Measurements from ENCODE around the gene PALD1.
"Not testable (repeated sequence)": the region's sequence is repeated elsewhere in the genome, so short reads cannot be mapped to it uniquely, and the experiment has no call there.

The PALD1 gene

DNA sequence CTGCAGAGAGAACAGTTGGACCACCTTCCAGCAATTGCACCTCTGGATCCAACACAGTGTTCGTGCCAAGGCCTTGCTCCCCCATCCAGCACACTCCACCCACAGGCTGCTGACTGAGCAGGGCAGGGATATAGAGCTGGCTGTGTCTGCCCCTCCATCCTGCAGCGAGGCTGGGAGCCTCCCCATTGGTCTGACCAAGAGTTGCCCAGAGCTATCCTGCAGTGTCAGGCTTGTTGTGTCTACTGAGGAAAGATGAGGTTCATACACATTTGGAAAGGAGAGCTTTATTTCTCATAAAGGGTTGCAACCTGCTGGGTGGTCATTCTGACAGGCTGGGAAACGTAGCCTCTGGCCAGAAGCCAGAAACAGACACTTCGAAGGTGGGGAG lies 96.9 kb downstream of the PALD1 start:
- no peak for DNase-seq (ENCODE audit: low read depth)

DNA sequence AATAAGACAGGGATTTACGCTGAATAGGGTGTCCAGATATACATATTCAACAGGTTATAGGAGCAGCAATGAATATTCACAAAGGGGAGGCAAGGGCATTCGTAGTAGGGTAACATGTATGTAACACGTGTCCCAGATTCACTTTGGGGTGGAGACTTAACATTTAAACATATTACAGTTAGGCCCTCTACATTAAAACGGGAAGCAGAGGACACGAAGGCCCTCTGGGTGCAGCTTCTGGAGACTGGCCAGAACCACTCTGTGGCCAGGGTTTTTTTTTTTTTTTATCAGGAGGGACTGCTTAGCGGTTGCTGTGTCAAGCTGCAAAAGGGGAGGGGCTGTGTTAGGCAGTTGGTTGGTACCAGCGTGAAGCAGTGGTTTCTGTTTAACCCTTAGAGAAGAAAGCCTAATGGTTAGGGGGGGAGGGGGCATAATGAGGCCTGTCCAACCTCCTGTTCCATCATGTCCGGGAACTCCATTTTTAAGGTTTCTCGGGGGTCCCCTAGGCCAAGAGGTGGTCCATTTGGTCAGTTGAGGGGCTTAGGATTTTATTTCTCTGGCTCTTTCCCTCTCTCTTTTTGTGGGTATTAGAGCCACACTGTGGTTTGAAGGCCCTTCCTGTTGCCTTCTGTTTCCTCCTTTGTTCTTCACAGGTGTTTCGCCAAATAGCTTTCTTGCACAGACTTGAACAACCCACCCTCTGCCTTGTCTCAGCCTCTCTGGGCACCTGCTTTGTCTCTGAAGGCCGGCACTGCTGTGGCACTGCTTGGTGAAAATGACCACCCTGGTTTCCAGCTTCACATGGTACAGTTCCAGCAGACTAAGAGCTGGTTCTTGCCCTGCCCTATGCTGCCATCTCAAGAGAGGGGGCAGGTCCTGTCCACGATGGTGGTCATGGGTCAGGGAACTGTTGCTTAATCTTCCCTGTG lies 97.6 kb downstream of the PALD1 start:
- no peak for DNase-seq (ENCODE audit: low read depth)

DNA sequence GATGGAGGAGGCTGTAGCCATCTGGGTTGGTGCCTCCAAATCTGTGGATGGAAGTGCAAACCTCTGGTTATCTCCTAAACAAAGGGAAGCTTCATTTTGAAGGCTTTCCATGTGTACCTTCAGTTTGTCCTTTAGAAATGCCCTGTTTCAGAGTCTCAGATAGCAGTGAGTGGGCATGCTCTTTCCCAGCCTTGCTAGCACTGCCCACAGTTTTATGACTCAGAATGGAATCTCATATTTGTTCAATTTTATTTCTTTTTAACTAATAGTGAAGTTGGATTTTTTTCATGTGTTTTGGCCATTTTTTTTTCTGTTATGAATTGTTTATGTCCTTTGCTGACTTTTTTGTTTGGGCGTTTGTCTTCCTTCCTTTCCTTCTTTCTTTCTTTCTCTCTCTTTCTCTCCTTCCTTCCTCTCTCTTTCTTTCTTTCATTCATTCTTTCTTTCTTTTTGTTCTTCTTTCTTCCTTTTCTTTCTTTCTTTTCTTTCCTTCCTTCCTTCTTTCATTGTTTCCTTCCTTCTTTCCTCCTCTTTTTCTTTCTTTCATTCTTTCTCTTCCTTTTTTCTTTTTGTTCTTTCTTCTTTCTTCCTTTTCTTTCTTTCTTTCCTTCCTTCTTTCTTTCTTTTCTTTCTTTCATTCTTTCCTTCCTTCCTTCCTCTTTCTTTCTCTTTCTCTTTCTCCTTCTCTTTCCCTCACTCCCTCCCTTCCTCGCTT lies 98.4 kb downstream of the PALD1 start:
- DNase-seq (ENCODE audit: low read depth): no peak

DNA sequence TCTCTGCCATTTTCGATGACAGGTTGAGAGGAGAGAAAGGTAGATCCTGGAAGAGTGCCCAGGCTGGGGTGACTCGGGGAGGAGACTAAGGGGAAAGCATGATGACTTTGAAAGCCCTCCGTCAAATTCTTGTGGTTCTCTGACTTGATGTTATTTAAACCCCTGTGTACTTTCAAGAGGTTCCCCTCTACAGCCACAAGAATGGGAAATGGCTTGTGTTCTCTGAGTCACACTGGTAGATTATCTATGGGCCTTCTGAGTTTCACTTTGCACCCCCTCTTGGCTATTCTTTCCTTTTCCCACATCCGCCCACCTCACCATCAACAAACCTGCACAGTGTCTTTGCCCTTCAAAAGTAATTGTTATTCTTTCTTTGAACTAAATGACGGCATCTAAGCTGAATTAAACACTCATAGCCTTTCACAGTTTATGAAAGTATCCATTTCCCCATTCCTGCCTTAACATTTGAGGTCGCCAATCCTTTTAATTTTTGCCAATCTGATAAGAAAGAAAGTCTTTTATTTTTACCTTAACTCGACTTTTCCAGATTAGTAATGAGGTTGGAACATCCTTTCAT lies 99.9 kb downstream of the PALD1 start:
- DNase-seq (ENCODE audit: low read depth): peak; percentile 41

DNA sequence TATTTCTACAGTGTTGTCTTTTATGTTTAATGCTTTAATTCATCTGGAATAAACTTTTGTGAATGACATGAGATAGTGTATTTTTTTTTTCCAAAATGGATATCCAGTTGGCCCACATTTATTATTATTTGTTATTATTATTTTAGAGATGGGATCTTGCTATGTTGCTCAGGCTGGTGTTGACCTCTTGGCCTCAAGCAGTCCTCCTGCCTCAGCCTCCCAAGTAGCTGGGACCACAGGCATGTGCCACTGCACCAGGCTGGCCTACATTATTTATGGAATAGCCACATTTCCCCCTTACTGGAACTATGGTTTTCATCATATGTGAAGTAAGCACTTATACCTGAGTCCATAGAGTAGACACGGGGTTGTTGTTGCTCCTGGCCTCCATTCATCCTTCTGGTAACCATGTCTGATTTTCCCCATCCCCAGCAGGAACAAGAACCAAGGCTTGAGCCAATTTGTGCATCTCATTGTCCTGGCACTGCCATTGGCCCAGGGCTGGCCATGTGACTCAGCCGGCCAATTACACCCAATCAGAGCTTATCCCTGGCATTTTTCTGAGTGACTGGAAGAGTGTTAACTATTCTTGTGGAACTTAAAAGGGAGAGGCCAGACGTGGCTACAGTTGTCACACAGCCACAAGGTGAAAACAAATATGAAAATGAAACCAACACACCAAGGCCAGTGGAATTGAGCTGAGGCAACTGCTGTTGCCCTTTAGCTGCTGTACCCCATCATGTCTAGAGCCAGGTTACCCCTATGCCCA lies 100.9 kb downstream of the PALD1 start:
- no peak for DNase-seq (ENCODE audit: low read depth)

DNA sequence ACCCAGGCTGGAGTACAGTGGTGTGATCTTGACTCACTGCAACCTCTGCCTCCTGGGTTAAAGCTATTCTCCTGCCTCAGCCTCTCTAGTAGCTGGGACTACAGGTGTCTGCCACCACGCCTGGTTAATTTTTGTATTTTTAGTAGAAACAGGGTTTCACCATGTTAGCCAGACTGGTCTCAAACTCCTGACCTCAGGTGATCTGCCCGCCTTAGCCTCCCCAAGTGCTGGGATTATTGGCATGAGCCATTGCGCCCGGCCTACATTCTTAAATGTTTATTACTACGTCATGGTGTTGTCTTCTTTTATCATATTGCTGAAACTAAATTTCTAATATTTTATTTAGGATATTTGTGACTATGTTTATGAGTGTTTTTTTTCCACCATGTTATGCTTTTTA lies 102.6 kb downstream of the PALD1 start:
- DNase-seq (ENCODE audit: low read depth): not testable (repeated sequence)

DNA sequence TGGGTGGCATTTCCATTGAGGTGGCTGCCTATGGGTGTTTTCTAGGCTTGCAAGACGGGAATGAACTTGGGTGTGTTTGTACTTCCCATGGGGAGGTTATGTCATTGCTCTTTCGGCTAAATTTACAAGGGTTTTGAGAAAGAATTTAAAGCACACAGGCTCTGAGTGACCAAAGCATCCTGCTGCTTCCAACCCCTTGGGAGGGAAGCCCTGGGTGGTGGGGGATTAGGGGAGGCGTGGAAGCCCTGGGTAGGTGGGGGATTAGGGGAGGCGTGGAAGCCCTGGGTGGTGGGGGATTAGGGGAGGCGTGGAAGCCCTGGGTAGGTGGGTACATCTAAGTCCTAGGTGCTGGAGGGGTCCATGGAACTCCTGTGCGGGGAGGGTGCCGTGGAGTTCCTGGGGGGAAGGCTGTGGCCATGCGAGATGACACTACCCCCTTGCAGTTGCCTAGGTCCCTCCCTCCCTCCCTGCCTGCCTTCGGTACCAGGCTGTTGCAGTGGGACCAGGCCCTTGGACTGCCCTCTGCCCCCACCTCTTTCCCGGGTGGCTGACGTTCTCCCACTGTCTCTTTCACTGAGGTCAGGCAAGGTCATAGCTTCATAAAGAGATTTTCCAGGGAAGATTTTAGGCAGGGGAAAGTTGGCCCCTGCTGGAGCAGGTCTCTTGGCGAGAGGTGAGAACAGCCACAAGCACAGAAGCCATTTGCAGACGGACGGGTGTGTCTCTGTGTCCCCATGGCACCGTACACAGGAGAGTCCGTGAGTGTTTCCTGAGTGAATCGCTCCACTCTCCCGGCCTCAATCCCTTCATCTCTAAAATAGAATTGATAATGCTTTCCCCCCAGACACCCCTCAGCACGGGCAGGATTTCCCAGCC lies 104.5 kb downstream of the PALD1 start:
- DNase-seq (ENCODE audit: low read depth): no peak

DNA sequence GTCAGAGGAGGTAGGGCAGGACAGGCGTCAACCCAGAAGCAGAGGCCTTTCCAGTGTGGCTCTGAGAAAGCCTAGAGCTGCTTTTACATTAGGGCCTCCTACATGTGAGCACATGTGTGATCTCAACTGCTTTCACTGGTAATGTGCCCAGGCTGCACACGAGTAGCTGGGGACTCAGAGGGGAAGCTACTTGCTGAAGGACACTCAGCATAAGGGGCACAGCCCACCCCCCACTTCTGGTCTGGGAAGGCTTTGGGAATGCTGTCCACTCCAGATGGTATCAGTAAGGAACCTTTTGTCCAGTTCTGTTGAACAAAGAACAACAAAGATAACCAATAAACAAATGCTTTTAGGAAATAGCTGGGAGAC lies 105.1 kb downstream of the PALD1 start:
- DNase-seq (ENCODE audit: low read depth): no peak

DNA sequence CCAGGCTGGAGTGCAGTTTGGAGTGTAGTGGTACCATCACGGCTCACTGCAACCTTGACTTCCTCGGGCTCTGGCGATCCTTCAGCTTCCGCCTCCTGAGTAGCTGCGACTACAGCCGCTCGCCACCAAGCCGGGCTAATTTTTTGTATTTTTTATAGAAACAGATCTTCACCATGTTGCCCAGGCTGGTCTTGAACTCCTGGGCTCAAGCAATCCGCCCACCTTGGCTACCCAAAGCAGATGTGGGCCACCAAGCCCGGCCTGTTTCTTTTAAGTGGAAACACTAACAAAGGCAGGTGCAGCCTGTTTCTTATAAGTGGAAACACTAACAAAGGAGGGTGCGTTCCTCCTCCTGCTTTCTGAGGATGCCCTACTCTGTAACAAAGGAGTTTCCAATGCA lies 105.8 kb downstream of the PALD1 start:
- DNase-seq (ENCODE audit: low read depth): no peak

DNA sequence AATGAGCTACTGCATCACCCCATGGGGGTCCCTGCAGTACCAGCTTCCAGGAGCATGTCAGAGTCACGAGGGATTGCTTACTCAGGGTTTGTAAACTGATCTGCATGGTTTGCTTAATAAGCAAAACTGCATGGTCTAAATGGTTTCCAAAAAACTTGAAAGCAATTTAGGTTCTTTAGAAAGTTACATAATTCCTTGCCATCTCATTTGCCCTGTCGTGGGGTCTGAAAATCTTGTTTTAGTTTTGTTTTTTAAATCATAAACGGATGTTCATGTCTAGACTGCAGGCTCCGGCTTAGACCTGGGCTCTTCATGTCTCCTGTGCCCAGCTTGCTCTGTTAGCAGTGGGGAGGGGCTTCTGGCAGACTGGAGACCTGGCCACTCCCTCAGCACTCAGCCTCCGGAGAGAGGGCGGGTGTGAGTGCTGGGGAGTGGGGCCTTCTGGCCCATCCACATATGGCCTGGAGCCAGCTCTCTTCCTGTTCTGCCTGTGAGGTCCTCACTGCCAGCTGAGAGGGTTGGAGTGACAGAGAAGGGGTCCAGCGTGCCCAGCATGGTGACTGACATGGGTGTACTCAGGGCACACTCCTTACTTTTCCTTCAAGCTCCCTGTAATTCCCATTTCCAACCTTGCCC lies 106.5 kb downstream of the PALD1 start:
- no peak for DNase-seq (ENCODE audit: low read depth)

DNA sequence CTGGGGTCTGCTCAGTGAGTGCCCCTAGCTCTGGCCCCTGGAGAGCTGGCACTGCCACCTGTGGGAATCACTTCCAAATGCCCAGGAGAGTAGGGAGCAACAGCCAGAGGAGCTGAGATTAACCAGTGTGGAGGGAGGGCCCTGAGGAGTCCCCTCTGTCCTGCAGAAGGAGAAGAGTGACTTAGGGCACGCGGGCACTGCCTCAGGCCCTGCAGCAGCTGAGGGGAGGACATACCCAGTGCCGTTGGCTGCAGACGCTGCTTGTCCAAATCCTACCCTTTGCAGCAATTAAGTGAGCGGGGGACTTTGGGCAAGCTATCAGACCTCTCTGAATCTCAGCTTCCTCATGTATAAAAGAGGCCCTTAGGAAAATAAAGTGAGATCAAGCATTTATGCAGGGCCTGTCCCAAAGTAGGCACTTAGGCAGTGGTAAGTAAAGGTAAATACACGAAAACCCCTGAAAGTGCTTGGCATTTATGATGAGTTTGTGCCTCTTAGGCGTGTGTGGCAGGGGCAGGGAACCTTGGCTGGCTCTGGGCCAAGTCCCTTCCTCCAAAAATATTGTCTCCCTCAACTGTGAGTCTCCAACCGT lies 107.1 kb downstream of the PALD1 start:
- no peak for DNase-seq (ENCODE audit: low read depth)

DNA sequence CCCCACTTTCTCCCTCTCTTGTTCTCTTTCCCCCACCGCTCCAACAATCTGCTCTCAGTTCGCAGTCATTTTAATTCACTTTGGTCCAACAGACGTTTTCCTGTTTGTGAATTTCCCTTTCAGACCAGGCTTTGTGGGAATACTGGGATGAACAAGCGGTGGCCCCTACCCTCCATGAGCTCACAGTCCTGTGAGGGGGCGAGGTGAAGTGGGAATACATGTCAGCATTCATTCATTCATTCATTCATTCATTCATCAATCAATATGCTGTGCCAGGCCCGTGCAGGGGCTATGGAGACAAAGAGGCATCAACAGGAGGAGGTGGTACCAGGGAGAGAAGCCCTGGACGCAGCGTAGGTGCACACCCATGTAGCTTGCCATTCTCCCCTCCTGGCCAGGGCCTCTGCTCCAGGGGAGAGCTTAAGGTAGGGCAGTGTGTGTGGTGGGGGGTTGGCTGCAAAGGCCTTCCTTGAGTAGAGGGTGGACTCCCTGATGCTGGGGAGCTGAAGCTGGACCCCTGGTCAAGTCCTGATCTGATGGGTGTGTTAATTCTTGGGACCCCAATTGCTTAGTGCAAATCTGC lies 107.9 kb downstream of the PALD1 start:
- no peak for DNase-seq (ENCODE audit: low read depth)

DNA sequence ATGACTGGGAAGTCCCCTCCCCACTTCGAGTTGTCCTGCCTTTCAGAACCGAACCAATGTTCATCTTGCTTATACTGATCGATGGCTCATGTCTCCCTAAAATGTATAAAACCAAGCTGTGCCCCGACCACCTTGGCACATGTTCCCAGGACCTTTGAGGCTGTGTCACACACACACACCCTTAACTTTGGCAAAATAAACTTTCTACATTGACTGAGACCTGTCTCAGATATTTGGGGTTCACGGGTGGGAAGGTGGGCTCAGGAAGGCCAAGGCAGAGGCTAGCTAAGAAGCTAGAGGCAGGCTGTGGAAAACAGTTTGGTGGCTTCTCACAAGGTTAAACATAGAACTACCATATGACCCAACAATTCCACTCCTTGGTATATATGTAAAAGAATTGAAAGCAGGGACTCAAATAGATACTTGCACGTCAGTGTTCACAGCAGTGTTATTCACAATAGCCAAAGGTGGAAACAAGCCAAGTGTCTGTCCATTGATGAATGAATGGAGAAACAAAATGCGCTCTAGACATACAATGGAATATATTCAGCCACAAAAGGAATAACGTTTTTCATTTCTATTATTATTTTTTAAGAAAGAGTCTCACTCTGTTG lies 108.6 kb downstream of the PALD1 start:
- DNase-seq (ENCODE audit: low read depth): no peak

DNA sequence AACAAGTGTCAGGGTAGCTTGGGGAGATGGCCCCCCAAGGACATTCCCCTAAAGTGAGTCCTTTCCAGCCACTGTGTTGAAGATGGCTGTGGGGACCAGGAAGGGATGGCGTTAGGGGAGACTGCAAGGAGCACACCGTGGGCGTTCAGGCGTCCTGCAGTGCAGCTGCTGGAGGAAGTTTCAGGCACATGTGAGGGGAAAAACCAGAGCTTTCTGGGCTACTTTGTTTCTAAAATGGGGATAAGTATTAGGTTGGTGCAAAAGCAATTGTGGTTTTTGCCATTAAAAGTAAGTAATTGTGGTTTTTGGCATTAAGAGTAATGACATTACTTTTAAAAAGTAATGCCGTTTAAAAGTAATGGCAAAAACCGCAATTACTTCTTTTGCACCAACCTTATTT lies 109.7 kb downstream of the PALD1 start:
- no peak for DNase-seq (ENCODE audit: low read depth)

DNA sequence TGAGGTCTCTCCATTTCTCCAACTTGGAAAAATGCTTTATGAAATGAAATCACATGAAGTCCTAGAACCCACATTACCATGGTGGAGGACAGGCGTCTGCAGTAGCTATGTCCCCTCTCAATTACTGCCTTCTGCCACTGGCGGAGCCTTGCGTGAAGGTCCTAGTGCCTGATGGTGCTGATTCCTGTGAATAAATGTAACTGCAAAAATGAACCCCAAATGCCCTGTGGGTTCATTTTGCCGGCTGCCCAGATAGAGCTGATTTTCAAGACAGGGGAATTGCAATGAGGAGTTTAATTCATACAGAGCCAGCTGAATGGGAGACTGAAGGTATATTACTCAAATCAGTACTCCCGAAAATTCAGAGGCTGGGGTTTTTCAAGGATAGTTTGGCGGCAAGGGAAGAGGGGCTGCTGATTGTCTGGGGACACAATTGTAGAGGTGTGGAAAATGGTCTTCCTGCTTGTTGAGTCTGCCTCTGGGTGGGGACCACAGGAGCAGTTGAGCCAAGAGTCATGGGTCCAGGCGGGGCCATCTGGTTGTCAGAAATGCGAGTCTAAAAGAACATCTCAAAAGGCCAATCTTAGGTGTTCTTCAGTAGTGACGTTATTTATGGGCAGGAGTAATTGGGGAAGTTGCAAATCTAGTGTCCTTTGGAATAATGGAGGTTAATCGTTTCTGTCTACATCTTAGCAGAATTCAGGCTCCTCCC lies 110.4 kb downstream of the PALD1 start:
- no peak for DNase-seq (ENCODE audit: low read depth)

DNA sequence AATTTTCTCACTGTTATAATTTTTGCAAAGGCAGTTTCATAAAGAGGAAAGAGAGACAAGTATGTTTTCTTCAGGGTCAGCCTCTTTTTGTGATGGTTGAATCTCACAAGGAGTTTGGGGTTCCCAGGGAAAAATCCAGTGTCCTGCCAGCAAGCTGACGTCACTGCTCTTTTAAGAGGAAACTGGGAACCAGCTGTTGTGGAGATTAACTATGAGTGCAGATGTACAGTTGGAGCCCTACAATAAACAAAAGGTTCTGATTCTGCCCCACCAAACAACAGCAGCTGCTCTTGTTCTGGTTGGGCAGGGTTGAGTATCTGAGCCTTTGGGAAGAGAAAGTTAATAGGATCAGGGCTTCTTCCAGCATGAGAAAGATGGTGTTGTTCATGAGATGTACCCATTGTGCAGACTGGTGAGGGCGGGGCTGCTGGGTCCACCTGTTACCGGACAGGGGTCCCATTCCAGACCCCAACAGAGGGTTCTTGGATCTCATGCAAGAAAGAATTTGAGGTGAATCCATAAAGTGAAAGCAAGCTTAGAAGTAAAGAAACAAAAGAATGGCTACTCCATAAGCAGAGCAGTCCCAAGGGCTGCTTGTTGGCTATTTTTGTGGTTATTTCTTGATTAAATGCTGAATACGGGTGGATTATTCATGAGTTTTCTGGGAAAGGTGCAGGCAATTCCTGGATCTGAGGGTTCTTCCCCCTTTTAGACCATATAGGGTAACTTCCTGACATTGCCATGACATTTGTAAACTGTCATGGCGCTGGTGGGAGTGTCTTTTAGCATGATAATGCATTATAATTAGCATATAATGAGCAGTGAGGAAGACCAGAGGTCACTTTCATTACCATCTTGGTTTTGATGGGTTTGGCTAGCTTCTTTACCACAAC lies 111.4 kb downstream of the PALD1 start:
- no peak for DNase-seq (ENCODE audit: low read depth)

DNA sequence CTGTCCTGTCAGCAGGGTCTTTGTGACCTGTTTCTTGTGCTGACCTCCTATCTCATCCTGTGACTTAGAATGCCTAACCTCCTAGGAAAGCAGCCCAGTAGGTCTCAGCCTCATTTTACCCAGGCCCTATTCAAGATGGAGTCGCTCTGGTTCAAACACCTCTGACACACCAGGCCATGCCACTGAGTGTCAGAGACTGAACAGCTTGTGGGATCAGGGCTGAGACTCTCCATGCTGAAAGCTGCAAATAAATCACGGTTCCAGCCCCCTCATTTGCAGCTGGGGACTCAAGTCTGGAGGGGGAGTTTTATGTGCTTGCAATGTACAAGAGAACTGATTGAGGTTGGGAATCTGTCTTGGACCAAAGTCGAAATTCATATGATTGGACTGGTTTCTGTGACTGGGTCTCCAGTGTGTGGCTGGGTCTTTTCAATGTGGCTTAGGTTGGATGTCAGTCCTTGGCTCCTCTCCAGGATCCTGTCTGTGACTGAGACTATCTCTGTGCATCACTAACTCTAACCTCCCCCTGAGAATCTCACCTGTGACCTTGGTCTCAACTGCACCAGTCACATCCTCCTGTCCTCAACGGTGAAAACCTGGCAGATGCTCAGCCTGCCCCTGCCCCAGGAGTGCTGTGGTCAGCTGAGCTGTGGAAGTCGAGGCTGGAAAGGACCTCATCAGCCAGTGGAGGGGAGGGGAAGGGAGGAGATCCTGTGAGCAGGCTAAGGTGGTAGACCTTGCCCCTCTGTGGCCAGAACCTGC lies 112.3 kb downstream of the PALD1 start:
- DNase-seq (ENCODE audit: low read depth): no peak

All from stimulated activated CD8-positive, alpha-beta memory T cell treated with anti-CD3 and anti-CD28 coated beads, Interleukin-12 subunit alpha, Interleukin-12 subunit beta, amount 100 ng/mL, for 4 hours (primary cell).